GM12878 (cell line): ENCODE data around the gene TICRR. TPM values are rescaled to one million over a fixed set of nuclear protein-coding genes. Genes with fewer than 3 reads are reported as not detected.

ENCODE experiments used
- ATAC-seq: fragments of 200-7000 bp; cut with Tn5 transposase; 3 replicates; pipeline ENCODE4 v1.9.1; 2020; ENCODE audit warnings: mild to moderate bottlenecking, moderate library complexity
- BruUV-seq: library from RNA; stranded (reverse); fragments of 400-500 nt; replicated peaks from 2 replicates; lab custom pipeline; 2021; lab: Mats Ljungman, UMichigan
- CTCF ChIA-PET: fragments of 300-600 bp; sonication (Branson Sonifier 250); formaldehyde crosslinking; extraction: SDS; loops from one replicate; lab custom pipeline; 2021; ENCODE audit warnings: inconsistent platforms; lab: Yijun Ruan, JAX
- POLR2A ChIA-PET: fragments of 350-600 bp; formaldehyde crosslinking; extraction: SDS; loops from one replicate; lab custom pipeline; 2021; ENCODE audit warnings: inconsistent platforms; lab: Charles Lee
- RAD21 ChIA-PET: fragments of 300-600 bp; sonication (Branson Sonifier 250); formaldehyde crosslinking; loops from one replicate; lab custom pipeline; 2023; ENCODE audit warnings: antibody characterized with exemption; ENCODE audit not compliant: unreplicated experiment; lab: Charles Lee
- SMC1A ChIA-PET: fragments of 300-600 bp; sonication (Branson Sonifier 250); formaldehyde crosslinking; loops from one replicate; lab custom pipeline; 2023; ENCODE audit not compliant: unreplicated experiment, uncharacterized antibody; lab: Charles Lee
- DNase-seq: peaks from one replicate; pipeline ENCODE4 v3.0.0-alpha.2; 2011; ENCODE audit warnings: low read depth, low spot score
- FAIRE-seq: peaks from 3 replicates; lab custom pipeline; 2011; peaks lifted over from hg19 to GRCh38; lab: Jason Lieb, UNC
- H2AFZ ChIP-seq: 2 replicates; pipeline ENCODE4 v1.6.0; 2011; ENCODE audit warnings: low read depth, low read length, control low read depth; ENCODE audit not compliant: control insufficient read depth
- H3K27ac ChIP-seq: 2 replicates; pipeline ENCODE4 v1.5.1; 2011; ENCODE audit warnings: control low read depth; ENCODE audit not compliant: control insufficient read depth, insufficient read depth
- H3K27me3 ChIP-seq, 2 experiments: replicated peaks in 1 of 2; 2 replicates each; pipeline versions ENCODE4 v1.6.0 to v1.6.1; 2011; ENCODE audit warnings: low read length in 1 of 2; ENCODE audit not compliant: control insufficient read depth in 2 of 2, insufficient read depth in 2 of 2
- H3K36me3 ChIP-seq, 2 experiments: 2 replicates each; pipeline ENCODE4 v1.5.1; 2011; ENCODE audit warnings: low read length in 1 of 2; ENCODE audit not compliant: control insufficient read depth in 2 of 2, insufficient read depth in 2 of 2
- H3K4me1 ChIP-seq: 2 replicates; pipeline ENCODE4 v1.6.1; 2011; ENCODE audit warnings: mild to moderate bottlenecking, low read length, moderate library complexity, mixed read lengths; ENCODE audit not compliant: control insufficient read depth, insufficient read depth
- H3K4me2 ChIP-seq: 2 replicates; pipeline ENCODE4 v1.6.0; 2011; ENCODE audit warnings: control low read depth; ENCODE audit not compliant: control insufficient read depth, insufficient read depth
- H3K4me3 ChIP-seq: fragments of 200-600 bp; sonication (generic); 2 replicates; pipeline ENCODE4 v1.5.1; 2016
- H3K79me2 ChIP-seq: 2 replicates; pipeline ENCODE4 v1.6.0; 2011; ENCODE audit warnings: low read length; ENCODE audit not compliant: control insufficient read depth, insufficient read depth
- H3K9ac ChIP-seq: 2 replicates; pipeline ENCODE4 v1.8.0; 2011; ENCODE audit warnings: low read length, control low read depth, mixed read lengths; ENCODE audit not compliant: control insufficient read depth, insufficient read depth
- H3K9me3 ChIP-seq: replicated peaks from 3 replicates; pipeline ENCODE4 v1.5.1; 2011; ENCODE audit warnings: mild to moderate bottlenecking, low read length; ENCODE audit not compliant: control insufficient read depth, insufficient read depth
- H4K20me1 ChIP-seq: 2 replicates; pipeline ENCODE4 v1.6.0; 2011; ENCODE audit not compliant: control insufficient read depth, insufficient read depth
- BACH1 ChIP-seq: fragments of 450-650 bp; IDR thresholded peaks from 2 replicates; pipeline ENCODE4 v1.6.1; 2017; ENCODE audit warnings: mild to moderate bottlenecking, borderline replicate concordance
- IKZF1 ChIP-seq: fragments of 450-650 bp; conservative IDR thresholded peaks from 2 replicates; pipeline ENCODE4 v1.6.1; 2017; ENCODE audit warnings: antibody characterized with exemption, mild to moderate bottlenecking
- IKZF2 ChIP-seq, 2 experiments: fragments of 450-650 bp; IDR thresholded peaks; 2 replicates each; pipeline ENCODE4 v1.6.1; 2017; ENCODE audit warnings: mild to moderate bottlenecking in 2 of 2, moderate library complexity in 2 of 2
- IRF5 ChIP-seq: fragments of 450-650 bp; IDR thresholded peaks from 2 replicates; pipeline ENCODE4 v1.6.1; 2017; ENCODE audit warnings: borderline replicate concordance
- NFIC ChIP-seq: IDR thresholded peaks from 2 replicates; pipeline ENCODE4 v1.6.1; 2012; ENCODE audit warnings: low read depth, mild to moderate bottlenecking, inconsistent platforms, low read length, moderate library complexity
- NKRF ChIP-seq: fragments of 450-650 bp; conservative IDR thresholded peaks from 2 replicates; pipeline ENCODE4 v1.6.1; 2017; ENCODE audit warnings: mild to moderate bottlenecking, moderate library complexity
- PKNOX1 ChIP-seq: fragments of 450-650 bp; IDR thresholded peaks from 2 replicates; pipeline ENCODE4 v1.6.1; 2016; ENCODE audit warnings: mild to moderate bottlenecking
- RUNX3 ChIP-seq: IDR thresholded peaks from 2 replicates; pipeline ENCODE4 v1.6.1; 2012; ENCODE audit warnings: low read length, inconsistent platforms
- SKIL ChIP-seq: fragments of 450-650 bp; IDR thresholded peaks from 2 replicates; pipeline ENCODE4 v1.6.1; 2017; ENCODE audit warnings: mild to moderate bottlenecking, low read depth, inconsistent platforms; ENCODE audit not compliant: poor library complexity, severe bottlenecking
- ZBTB4 ChIP-seq: fragments of 450-650 bp; formaldehyde crosslinking; IDR thresholded peaks from 2 replicates; pipeline ENCODE4 v1.4.0; 2022; ENCODE audit warnings: mild to moderate bottlenecking, moderate library complexity
- ZNF207 ChIP-seq: fragments of 450-650 bp; IDR thresholded peaks from 2 replicates; pipeline ENCODE4 v1.6.1; 2014; ENCODE audit warnings: antibody characterized with exemption, mild to moderate bottlenecking, borderline replicate concordance
- ZSCAN29 ChIP-seq: fragments of 450-650 bp; IDR thresholded peaks from 2 replicates; pipeline ENCODE4 v1.6.1; 2017; ENCODE audit warnings: mild to moderate bottlenecking, moderate library complexity
- WGBS: methylation state at CpG from one replicate; pipeline ENCODE4 v1.1.6; 2016; ENCODE audit warnings: low lambda C conversion rate; ENCODE audit not compliant: insufficient replicate concordance, insufficient coverage; ENCODE audit errors: missing lambda C conversion rate; 5-methylcytosine and 5-hydroxymethylcytosine counted together
- in situ Hi-C: fragments of 300-500 bp; cut with MboI; formaldehyde crosslinking; loops from 9 replicates; pipeline ENCODE4 v1.14.3; 2018; ENCODE audit warnings: mixed read lengths
- intact Hi-C: fragments of 100-400 bp; cut with micrococcal nuclease; formaldehyde crosslinking; loops from one replicate; pipeline ENCODE4 v1.14.2; 2022; ENCODE audit not compliant: unreplicated experiment
- polyA plus RNA-seq, 11 experiments: library from polyadenylated mRNA; depleted of rRNA in 4 of 11; unstranded in 6 of 11; stranded (reverse) in 5 of 11; fragments of >200 nt; fragmentation: Nextera tagmentation in 4 of 11; fragmentation: Illumina TruSeq in 1 of 11; extraction: Ambion mirVana in 4 of 11; extraction: Trizol in 1 of 11; gene quantifications; 1 replicate in 1 of 11; 2 replicates in 10 of 11; pipeline versions ENCODE4 v1.2.1 to v1.2.3, GENCODE V29; 2011 to 2016; ENCODE audit warnings: inconsistent platforms in 2 of 11, missing spikeins in 2 of 11, low read depth in 1 of 11
- total RNA-seq, 4 experiments: library from RNA; depleted of rRNA in 3 of 4; stranded (reverse); fragments of >200 nt in 3 of 4; fragmentation: Illumina TruSeq in 1 of 4; extraction: Trizol in 1 of 4; gene quantifications; 2 replicates each; pipeline versions ENCODE4 v1.2.1 to v1.2.3, GENCODE V29; 2013 to 2021

Gene TICRR
- total and polyA plus RNA-seq, 10 of the 15 experiments (the other 5 are each of a cell fraction or from before 2014, with no cell fraction given): 0.58 to 21.5 (median 11.5) TPM

GRCh38 chr15:89654847-89655805 lies 79.9 kb downstream of the TICRR start, which contains the start of gene KIF7:
Gene KIF7, minus strand, starts transcription at chr15:89655467. Its CDS starts 2,537 bp downstream, at chr15:89652930.
- H2AFZ ChIP-seq: peak within 1 kb of the TSS; percentile 17; the same call in 1 of the 2 replicates
- no peaks in the 10 kb centered on the region for H3K9me3 ChIP-seq
- DNase-seq (no peak), FAIRE-seq (no peak), ATAC-seq (peak; percentile 75)
- in situ Hi-C loops: no loop called here
- peak within 1 kb of the TSS; percentile 38; the same call in 1 of the 2 replicates for H3K9ac ChIP-seq
- CTCF ChIA-PET: no interaction called here
- no peak within 1 kb of the TSS for H3K27ac ChIP-seq
- H3K79me2 ChIP-seq: no peaks in the 10 kb centered on the region
- WGBS: 8% methylated on average over 46 of the region's 87 CpGs
- SMC1A ChIA-PET: no interaction called here
- no peaks in the 10 kb centered on the region for H3K36me3 ChIP-seq
- no TSS peak for BruUV-seq
- H3K4me1 ChIP-seq: no peaks in the 10 kb centered on the region
- RAD21 ChIA-PET: no interaction called here
- intact Hi-C loops: no loop called here
- H3K4me3 ChIP-seq: peak within 1 kb of the TSS; percentile 32; the same call in 1 of the 2 replicates
- no peaks in the 10 kb centered on the region for H4K20me1 ChIP-seq
- POLR2A ChIA-PET: no interaction called here
- H3K27me3 ChIP-seq: peaks cover 0 to 8% of the 10 kb centered on the region in 2 experiments; a peak in 3 of 4 replicates
- H3K4me2 ChIP-seq: peak within 1 kb of the TSS; percentile 68
- no peak for TF ChIP-seq NKRF
- TF ChIP-seq IKZF1: no peak
- no peak for TF ChIP-seq ZBTB4 (CRISPR knock-in tag)
- no peak for TF ChIP-seq IRF5
- TF ChIP-seq NFIC: no peak
- TF ChIP-seq BACH1: no peak
- TF ChIP-seq IKZF2 (IDR thresholded peaks at IDR 0.05): no peak
- peak; percentile 60; the same call in 1 of the 2 replicates for TF ChIP-seq PKNOX1
- no peak for TF ChIP-seq ZNF207
- no peak for TF ChIP-seq RUNX3
- no peak for TF ChIP-seq ZSCAN29
- TF ChIP-seq SKIL: no peak
